Liver (tissue), 9 donors: ENCODE results near the gene PCDHA8. TPM values are rescaled to one million over a fixed set of nuclear protein-coding genes. Genes with fewer than 3 reads are reported as not detected.

Source experiments
- DNase-seq: peaks from one replicate; pipeline ENCODE4 v3.0.0-alpha.2; 2017; ENCODE audit warnings: low spot score
- H3K27ac ChIP-seq, 2 donors: one replicate each; pipeline ENCODE4 v1.7.0; 2013; ENCODE audit warnings: inconsistent platforms in 2 of 2, low read length in 2 of 2, control low read depth in 1 of 2, low read depth in 1 of 2, mild to moderate bottlenecking in 1 of 2
- H3K27me3 ChIP-seq, 4 donors: one replicate each; pipeline versions ENCODE4 v1.6.1 to v1.7.0; 2013; ENCODE audit warnings: low read length in 3 of 4, inconsistent platforms in 1 of 4, mild to moderate bottlenecking in 1 of 4, moderate library complexity in 1 of 4; ENCODE audit not compliant: control insufficient read depth in 4 of 4, insufficient read depth in 4 of 4
- H3K36me3 ChIP-seq, 4 donors: one replicate each; pipeline versions ENCODE4 v1.6.1 to v1.7.0; 2013; ENCODE audit warnings: low read length in 3 of 4, mild to moderate bottlenecking in 3 of 4, low read depth in 1 of 4, moderate library complexity in 1 of 4; ENCODE audit not compliant: control insufficient read depth in 4 of 4, insufficient read depth in 3 of 4
- H3K4me1 ChIP-seq, 4 donors: one replicate each; pipeline versions ENCODE4 v1.6.1 to v1.7.0; 2013; ENCODE audit warnings: low read length in 3 of 4, mild to moderate bottlenecking in 3 of 4, moderate library complexity in 1 of 4; ENCODE audit not compliant: control insufficient read depth in 4 of 4, insufficient read depth in 4 of 4
- H3K4me3 ChIP-seq, 3 donors: one replicate each; pipeline versions ENCODE4 v1.6.1 to v1.7.0; 2013; ENCODE audit warnings: low read length in 3 of 3, control low read depth in 1 of 3, low read depth in 1 of 3, mild to moderate bottlenecking in 1 of 3
- H3K9ac ChIP-seq, 2 donors: one replicate each; pipeline ENCODE4 v1.7.0; 2013; ENCODE audit warnings: low read length in 2 of 2, mild to moderate bottlenecking in 2 of 2, moderate library complexity in 2 of 2, control low read depth in 1 of 2, low read depth in 1 of 2
- H3K9me3 ChIP-seq, 4 donors: one replicate each; pipeline versions ENCODE4 v1.6.1 to v1.7.0; 2013; ENCODE audit warnings: low read length in 3 of 4; ENCODE audit not compliant: control insufficient read depth in 4 of 4
- ATF3 ChIP-seq: IDR thresholded peaks from 2 replicates; pipeline ENCODE4 v1.6.1; 2016; ENCODE audit warnings: antibody characterized with exemption
- CTCF ChIP-seq: fragments of 150-350 bp; IDR thresholded peaks from 2 replicates; pipeline ENCODE4 v1.5.1; 2017; ENCODE audit warnings: improper control_type of control experiment, low read depth, low read length; ENCODE audit not compliant: missing input control
- EGR1 ChIP-seq, 2 donors: IDR thresholded peaks; 2 replicates each; pipeline ENCODE4 v1.6.1; 2016 to 2018; ENCODE audit warnings: antibody characterized with exemption in 2 of 2, low read depth in 2 of 2
- FOXA1 ChIP-seq: IDR thresholded peaks from 2 replicates; pipeline ENCODE4 v1.6.1; 2016; ENCODE audit warnings: antibody characterized with exemption
- FOXA2 ChIP-seq: IDR thresholded peaks from 2 replicates; pipeline ENCODE4 v1.6.1; 2016; ENCODE audit warnings: antibody characterized with exemption
- GABPA ChIP-seq, 2 donors: IDR thresholded peaks in 1 of 2; conservative IDR thresholded peaks in 1 of 2; 2 replicates each; pipeline ENCODE4 v1.6.1; 2016; ENCODE audit warnings: antibody characterized with exemption in 2 of 2, mild to moderate bottlenecking in 1 of 2, moderate library complexity in 1 of 2
- HNF4A ChIP-seq, 2 donors: conservative IDR thresholded peaks; 2 replicates each; pipeline ENCODE4 v1.6.1; 2016; ENCODE audit warnings: antibody characterized with exemption in 2 of 2, mild to moderate bottlenecking in 2 of 2
- HNF4G ChIP-seq: IDR thresholded peaks from 2 replicates; pipeline ENCODE4 v1.6.1; 2016; ENCODE audit warnings: antibody characterized with exemption
- JUND ChIP-seq, 2 donors: IDR thresholded peaks; 2 replicates each; pipeline ENCODE4 v1.6.1; 2016; ENCODE audit warnings: antibody characterized with exemption in 2 of 2
- MAX ChIP-seq: IDR thresholded peaks from 2 replicates; pipeline ENCODE4 v1.6.1; 2016; ENCODE audit warnings: antibody characterized with exemption
- NR2F2 ChIP-seq: IDR thresholded peaks from 2 replicates; pipeline ENCODE4 v1.6.1; 2016; ENCODE audit warnings: antibody characterized with exemption
- RAD21 ChIP-seq, 2 donors: IDR thresholded peaks; 2 replicates each; pipeline ENCODE4 v1.6.1; 2016; ENCODE audit warnings: antibody characterized with exemption in 2 of 2, mild to moderate bottlenecking in 2 of 2
- REST ChIP-seq: IDR thresholded peaks from 2 replicates; pipeline ENCODE4 v1.6.1; 2016; ENCODE audit warnings: antibody characterized with exemption, mild to moderate bottlenecking
- RXRA ChIP-seq, 2 donors: IDR thresholded peaks; 2 replicates each; pipeline ENCODE4 v1.6.1; 2017 to 2018; ENCODE audit warnings: antibody characterized with exemption in 2 of 2, mild to moderate bottlenecking in 1 of 2
- SP1 ChIP-seq: IDR thresholded peaks from 2 replicates; pipeline ENCODE4 v1.6.1; 2018; ENCODE audit warnings: antibody characterized with exemption, mild to moderate bottlenecking
- YY1 ChIP-seq: IDR thresholded peaks from 2 replicates; pipeline ENCODE4 v1.6.1; 2016; ENCODE audit warnings: antibody characterized with exemption, mild to moderate bottlenecking
- WGBS: extraction: QIAGEN DNeasy Blood & Tissue Kit; methylation state at CpG from one replicate; pipeline ENCODE4 v1.1.7; 2013; 5-methylcytosine and 5-hydroxymethylcytosine counted together
- polyA plus RNA-seq, 2 donors: library from polyadenylated mRNA; stranded (reverse) in 1 of 2; unstranded in 1 of 2; fragments of 200-250 nt in 1 of 2; fragments of >200 nt in 1 of 2; fragmentation: Nextera tagmentation in 1 of 2; extraction: Ambion mirVana in 1 of 2; gene quantifications; one replicate each; pipeline versions ENCODE4 v1.2.1 to v1.2.3, GENCODE V29; 2013 to 2015
- total RNA-seq, 2 donors: library from RNA; depleted of rRNA; stranded (reverse); fragments of >200 nt; gene quantifications; one replicate each; pipeline ENCODE4 v1.2.3, GENCODE V29; 2014
- donor health status: healthy.
- donor health status: healthy.
- donor health status: healthy.
- donor health status: healthy.
- donor health status: healthy.

The PCDHA8 gene
- total and polyA plus RNA-seq, 4 donors = under 0.01 TPM; not detected in 3

- peaks cover 0 to 4% (median 0%) of the 10 kb centered on the region in 4 donors for H3K36me3 ChIP-seq
- 22% methylated on average over 44 of the region's 44 CpGs for WGBS
- TF ChIP-seq REST (no peak), JUND (IDR thresholded peaks at IDR 0.05) (no peak), NR2F2 (no peak), HNF4G (no peak), CTCF (no peak), ATF3 (no peak), FOXA1 (no peak), YY1 (no peak), HNF4A (conservative IDR thresholded peaks at IDR 0.05) (no peak), RXRA (IDR thresholded peaks at IDR 0.05) (no peak), FOXA2 (no peak), EGR1 (IDR thresholded peaks at IDR 0.05; ENCODE audit: low read depth in 2 of 2) (no peak), MAX (no peak), RAD21 (IDR thresholded peaks at IDR 0.05) (no peak), GABPA (IDR thresholded peaks at IDR 0.05 in 1 of 2, conservative IDR thresholded peaks at IDR 0.05 in 1 of 2) (no peak), SP1 (no peak)
- no peak for DNase-seq
- peaks cover 0 to 8% (median 3%) of the 10 kb centered on the region in 4 donors for H3K27me3 ChIP-seq
- no peaks in the 10 kb centered on the region for H3K4me1 ChIP-seq
- H3K9ac ChIP-seq = no peak within 1 kb of the TSS
- H3K27ac ChIP-seq = no peak within 1 kb of the TSS
- H3K9me3 ChIP-seq = peaks cover 18 to 20% (median 19%) of the 10 kb centered on the region in 4 donors
- no peak within 1 kb of the TSS for H3K4me3 ChIP-seq
Observed at GRCh38 chr5:140855772-140856674, 15.0 kb downstream of the PCDHA8 start, which contains the start of gene PCDHA10. Gene PCDHA10 (plus strand): TSS chr5:140855897. CDS start chr5:140856049, 152 bp downstream.
